Endothelial cell of umbilical vein (primary cell): Measurements from ENCODE around the gene SCO2.

Source experiments
- CTCF ChIP-seq, 2 donors: IDR thresholded peaks; 1 replicate in 1 of 2; 2 replicates in 1 of 2; pipeline ENCODE4 v1.5.1; 2011; ENCODE audit warnings: low read length in 2 of 2, mild to moderate bottlenecking in 2 of 2, moderate library complexity in 2 of 2, control low read depth in 1 of 2, inconsistent platforms in 1 of 2, low read depth in 1 of 2; ENCODE audit not compliant: insufficient read depth in 1 of 2; ENCODE audit errors: extremely low read depth in 1 of 2
- POLR2A ChIP-seq: IDR thresholded peaks from 2 replicates; pipeline ENCODE4 v1.6.1; 2012; ENCODE audit warnings: low read depth, mild to moderate bottlenecking, control low read depth, low read length
- POLR2AphosphoS5 ChIP-seq: IDR thresholded peaks from 2 replicates; pipeline ENCODE4 v1.6.1; 2012; ENCODE audit warnings: low read depth, mild to moderate bottlenecking, control low read depth, low read length, moderate library complexity; ENCODE audit not compliant: insufficient read depth

GRCh38 chr22:50508897-50509296 is 16.5 kb downstream of the SCO2 start:
- no peak for TF ChIP-seq POLR2AphosphoS5
- TF ChIP-seq POLR2A: no peak
- TF ChIP-seq CTCF (IDR thresholded peaks at IDR 0.05; ENCODE audit: extremely low read depth in 1 of 2, insufficient read depth in 1 of 2, low read depth in 1 of 2, low read length in 2 of 2): no peak
